Right renal cortex interstitium (tissue), 3 donors: ENCODE data around the gene ACY1. TPM values are rescaled to one million over a fixed set of nuclear protein-coding genes. Genes with fewer than 3 reads are reported as not detected.

ENCODE experiments used
- DNase-seq, 3 donors: peaks; one replicate each; pipeline ENCODE4 v3.0.0-alpha.2; 2013; ENCODE audit warnings: low read depth in 3 of 3, low spot score in 2 of 3
- polyA plus RNA-seq, 3 donors: library from polyadenylated mRNA; unstranded; fragments of 120-200 nt; gene quantifications; one replicate each; pipeline ENCODE4 v1.2.1, GENCODE V29; 2013; ENCODE audit not compliant: insufficient read length in 3 of 3

The ACY1 gene
- polyA plus RNA-seq, 3 donors, result 87.7 to 123 (median 108) TPM

GRCh38 chr3:51962854-51963530 is 20.3 kb upstream of the ACY1 start:
- no peak for DNase-seq

GRCh38 chr3:51963951-51964451 is 19.3 kb upstream of the ACY1 start:
- no peak for DNase-seq

DNA sequence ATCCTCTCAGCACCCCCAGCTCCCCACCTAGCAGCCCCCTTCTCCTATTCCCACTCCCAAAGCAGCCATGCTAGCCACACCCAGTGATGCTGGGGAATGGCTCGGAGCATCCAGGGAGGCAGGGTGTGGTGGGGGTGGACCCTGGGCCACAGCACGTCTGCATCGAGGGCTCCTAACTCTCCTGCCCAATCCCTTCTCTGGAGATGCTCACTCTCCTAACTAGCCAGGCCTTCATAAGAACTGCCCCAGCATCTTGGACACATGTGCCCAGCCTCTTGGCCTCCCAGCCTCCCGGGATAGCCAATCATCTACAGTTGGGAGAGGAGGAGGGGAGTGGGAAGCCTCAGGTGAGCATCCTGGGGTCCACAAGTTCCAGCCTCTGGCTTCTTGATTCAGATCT is 18.8 kb upstream of the ACY1 start:
- no peak for DNase-seq

DNA sequence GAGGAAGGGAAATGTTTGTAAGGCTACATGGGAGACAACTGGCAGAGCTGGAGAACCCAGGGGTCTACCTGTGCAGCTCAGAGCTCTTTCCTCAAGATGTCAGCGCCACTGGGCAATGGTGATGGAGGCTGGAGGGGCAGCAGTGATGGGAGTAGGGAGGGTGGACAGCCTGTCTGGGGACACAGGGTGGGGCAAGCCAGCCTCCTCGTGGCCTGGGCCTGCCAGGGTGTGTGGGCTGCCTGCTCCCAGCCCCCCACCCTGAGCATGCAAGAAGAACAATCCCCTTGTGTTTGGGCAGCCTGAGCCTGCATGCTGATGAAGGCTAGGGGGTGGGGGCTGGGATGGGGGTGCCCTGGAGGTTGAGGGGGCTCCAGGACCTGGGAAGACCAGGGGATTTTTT is 17.3 kb upstream of the ACY1 start:
- no peak for DNase-seq

DNA sequence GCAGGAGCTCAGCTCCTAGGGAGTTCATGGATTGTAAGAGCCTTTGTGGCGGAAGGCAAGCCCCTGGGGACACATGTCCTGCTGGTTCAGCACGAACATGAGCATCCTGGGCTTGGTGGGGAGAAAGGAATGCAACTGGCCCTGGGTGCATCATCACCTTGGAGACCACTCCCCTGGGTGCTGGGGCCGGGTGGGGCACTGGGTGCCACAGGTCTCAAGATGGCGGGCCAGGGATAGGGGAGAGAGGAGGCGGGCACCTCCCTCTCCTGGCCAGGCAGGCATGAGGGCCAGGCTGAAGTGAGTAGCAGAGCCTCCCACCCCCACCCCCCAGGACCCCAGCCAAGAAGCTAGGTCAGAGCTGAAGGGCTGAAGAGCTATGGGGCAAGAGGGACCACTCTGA is 16.8 kb upstream of the ACY1 start:
- DNase-seq, result no peak

GRCh38 chr3:51966922-51967383 is 16.4 kb upstream of the ACY1 start:
- DNase-seq, result no peak

- no peak for DNase-seq
Measured at GRCh38 chr3:51967384-51968169, 15.8 kb upstream of the ACY1 start, which contains the start of gene PCBP4. PCBP4 (minus strand) TSS chr3:51967454; CDS start chr3:51961240, 6,214 bp downstream.

- no peak for DNase-seq
Measured at GRCh38 chr3:51968170-51968775, 15.1 kb upstream of the ACY1 start.

GRCh38 chr3:51968883-51969678 is 14.3 kb upstream of the ACY1 start:
- DNase-seq, result no peak

DNA sequence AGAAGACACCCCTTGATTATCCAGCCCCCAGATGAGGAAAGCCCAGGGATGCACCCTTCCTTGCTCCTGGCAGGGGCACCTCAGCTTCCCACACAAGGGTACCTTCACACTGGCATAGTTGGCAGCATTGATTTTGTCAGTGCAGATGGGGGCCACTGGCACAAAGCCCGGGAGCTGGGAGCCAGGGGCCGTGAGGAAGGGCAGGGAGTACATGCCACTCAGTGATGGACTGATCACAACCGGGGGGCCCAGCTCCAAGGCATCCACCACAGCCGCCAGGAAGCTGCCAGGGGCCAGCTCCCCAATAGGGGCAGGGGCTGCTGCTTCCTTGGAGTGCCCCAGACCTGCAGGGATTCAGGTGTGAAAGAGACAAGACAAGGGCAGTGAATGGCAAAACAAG is 13.5 kb upstream of the ACY1 start:
- DNase-seq, result no peak

- DNase-seq, result no peak
Measured at GRCh38 chr3:51970606-51971300, 12.6 kb upstream of the ACY1 start.

DNA sequence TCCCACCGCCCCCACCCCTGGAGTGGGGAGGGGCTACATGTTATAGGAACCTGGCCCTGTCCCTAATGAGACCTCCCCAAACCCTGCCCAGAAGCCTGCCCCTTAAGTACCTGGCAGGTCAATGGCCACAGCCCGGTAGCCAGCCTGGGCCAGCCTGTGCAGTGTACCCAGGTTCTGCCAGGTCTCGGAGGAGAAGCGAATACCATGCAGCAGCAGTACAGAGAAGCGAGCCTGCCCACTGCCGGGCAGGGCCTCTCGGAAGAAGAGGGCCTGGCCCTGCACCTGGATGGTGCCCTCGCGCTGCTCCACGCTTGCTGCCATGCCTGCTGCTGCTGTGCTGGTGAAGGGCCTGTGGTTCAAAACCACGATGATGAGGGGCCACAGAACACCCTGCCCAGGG is 12.0 kb upstream of the ACY1 start:
- DNase-seq, result no peak

- no peak for DNase-seq
Measured at GRCh38 chr3:51974277-51974962, 8.9 kb upstream of the ACY1 start.

GRCh38 chr3:51974963-51975851 is 8.1 kb upstream of the ACY1 start, which contains the start of gene ABHD14A:
ABHD14A (plus strand) TSS chr3:51975064; CDS start chr3:51975136, 72 bp downstream.
- no peak for DNase-seq

- DNase-seq, result no peak
Measured at GRCh38 chr3:51975852-51976549, 7.3 kb upstream of the ACY1 start.

DNA sequence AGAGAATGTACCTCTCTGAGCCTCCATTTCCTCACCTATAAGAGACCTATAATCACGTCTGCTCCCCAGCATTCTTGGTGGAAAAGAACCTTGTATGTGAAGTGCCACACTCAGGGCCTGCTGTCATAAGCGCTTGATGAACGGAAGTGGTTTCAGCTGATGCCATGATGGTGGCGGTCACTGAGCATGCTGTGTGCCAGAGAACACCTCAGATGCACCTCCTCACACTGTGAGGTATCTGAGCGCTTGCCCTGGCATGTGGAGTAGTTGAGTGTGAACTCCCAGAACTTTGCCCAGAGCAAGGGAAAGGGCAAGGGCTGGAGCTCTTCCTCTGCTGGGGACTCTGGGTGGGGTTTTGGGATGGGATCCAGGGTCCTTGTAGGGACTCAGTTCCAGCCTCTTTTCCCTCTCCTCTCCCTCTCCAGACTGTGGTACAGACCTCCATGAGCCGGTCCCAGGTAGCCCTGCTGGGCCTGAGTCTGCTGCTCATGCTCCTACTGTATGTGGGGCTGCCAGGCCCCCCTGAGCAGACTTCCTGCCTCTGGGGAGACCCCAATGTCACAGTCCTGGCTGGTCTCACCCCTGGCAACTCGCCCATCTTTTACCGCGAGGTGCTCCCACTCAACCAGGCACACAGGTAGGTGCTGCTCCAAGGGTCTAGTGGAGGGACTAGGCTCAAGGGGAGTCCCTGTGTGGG is 5.7 kb upstream of the ACY1 start:
- no peak for DNase-seq

GRCh38 chr3:51978143-51978502 is 5.2 kb upstream of the ACY1 start:
- no peak for DNase-seq
